Effector memory CD8-positive, alpha-beta T cell (primary cell): ENCODE data around the gene ANKDD1A.

ENCODE experiments used
- ATAC-seq: fragments of 150-1000 bp; cut with Tn5 transposase; replicated peaks from 2 replicates; pipeline ENCODE4 v1.10.0; 2021; ENCODE audit warnings: mild to moderate bottlenecking, moderate library complexity
- DNase-seq, 3 experiments: peaks; one replicate each; pipeline ENCODE4 v3.0.0; 2021
- H3K27ac Mint-ChIP-seq, 2 donors: one replicate each; pipeline ENCODE4 v1.8.0; 2022; ENCODE audit warnings: mild to moderate bottlenecking in 2 of 2, mixed read lengths in 2 of 2, moderate library complexity in 2 of 2
- H3K27me3 Mint-ChIP-seq, 2 donors: one replicate each; pipeline ENCODE4 v1.8.0; 2022; ENCODE audit warnings: mixed read lengths in 2 of 2
- H3K36me3 Mint-ChIP-seq: one replicate; pipeline ENCODE4 v1.8.0; 2022; ENCODE audit warnings: mild to moderate bottlenecking, moderate library complexity, mixed read lengths; ENCODE audit not compliant: insufficient read depth
- H3K4me1 Mint-ChIP-seq, 2 donors: one replicate each; pipeline ENCODE4 v1.8.0; 2022; ENCODE audit warnings: low read depth in 2 of 2, mixed read lengths in 2 of 2
- H3K4me3 Mint-ChIP-seq, 2 donors: one replicate each; pipeline ENCODE4 v1.8.0; 2022; ENCODE audit warnings: mild to moderate bottlenecking in 2 of 2, mixed read lengths in 2 of 2, moderate library complexity in 2 of 2
- H3K9me3 Mint-ChIP-seq, 2 donors: one replicate each; pipeline ENCODE4 v1.8.0; 2022; ENCODE audit warnings: mixed read lengths in 2 of 2

Gene ANKDD1A

GRCh38 chr15:64919721-64920120 is 8.0 kb downstream of the ANKDD1A start:
- Mint-ChIP-seq H3K4me3 (no peak overlapping the region), H3K27ac (no peak overlapping the region), H3K9me3 (no peaks in the 10 kb centered on the region), H3K27me3 (no peaks in the 10 kb centered on the region), H3K36me3 (peaks cover 9% of the 10 kb centered on the region), H3K4me1 (peaks cover 0 to 16% of the 10 kb centered on the region in 2 donors)
- ATAC-seq (no peak), DNase-seq (no peak)

GRCh38 chr15:64921711-64922110 is 10.0 kb downstream of the ANKDD1A start:
- Mint-ChIP-seq H3K4me1 (peaks cover 3% of the 10 kb centered on the region in 2 donors), H3K9me3 (no peaks in the 10 kb centered on the region), H3K36me3 (peaks cover 12% of the 10 kb centered on the region), H3K27ac (no peak overlapping the region), H3K4me3 (no peak overlapping the region), H3K27me3 (no peaks in the 10 kb centered on the region)
- no peak for ATAC-seq
- no peak for DNase-seq

GRCh38 chr15:64923546-64923945 is 11.8 kb downstream of the ANKDD1A start:
- no peak overlapping the region for H3K27ac Mint-ChIP-seq
- no peaks in the 10 kb centered on the region for H3K9me3 Mint-ChIP-seq
- H3K4me1 Mint-ChIP-seq = peaks cover 0 to 3% of the 10 kb centered on the region in 2 donors
- peaks cover 16% of the 10 kb centered on the region for H3K36me3 Mint-ChIP-seq
- H3K27me3 Mint-ChIP-seq = no peaks in the 10 kb centered on the region
- ATAC-seq = no peak
- H3K4me3 Mint-ChIP-seq = no peak overlapping the region
- no peak for DNase-seq

- Mint-ChIP-seq H3K4me1 (peaks cover 0 to 3% of the 10 kb centered on the region in 2 donors), H3K27ac (no peak overlapping the region), H3K4me3 (no peak overlapping the region), H3K36me3 (peaks cover 24% of the 10 kb centered on the region), H3K27me3 (no peaks in the 10 kb centered on the region), H3K9me3 (no peaks in the 10 kb centered on the region)
- ATAC-seq (no peak), DNase-seq (no peak)
Measured at GRCh38 chr15:64925335-64926330, 13.9 kb downstream of the ANKDD1A start.

- H3K36me3 Mint-ChIP-seq = peaks cover 24% of the 10 kb centered on the region
- ATAC-seq = no peak
Measured at GRCh38 chr15:64926661-64927060, 15.0 kb downstream of the ANKDD1A start.

GRCh38 chr15:64928626-64929220 is 17.0 kb downstream of the ANKDD1A start:
- peaks cover 25% of the 10 kb centered on the region for H3K36me3 Mint-ChIP-seq
- DNase-seq (no peak), ATAC-seq (no peak)
- peaks cover 0 to 3% of the 10 kb centered on the region in 2 donors for H3K4me1 Mint-ChIP-seq
- no peak overlapping the region for H3K4me3 Mint-ChIP-seq
- H3K27me3 Mint-ChIP-seq = no peaks in the 10 kb centered on the region
- no peaks in the 10 kb centered on the region for H3K9me3 Mint-ChIP-seq
- no peak overlapping the region for H3K27ac Mint-ChIP-seq

More at GRCh38 chr15:64926661-64927060, 15.0 kb downstream of the ANKDD1A start:
- H3K9me3 Mint-ChIP-seq = no peaks in the 10 kb centered on the region
- peaks cover 0 to 3% of the 10 kb centered on the region in 2 donors for H3K4me1 Mint-ChIP-seq
- no peaks in the 10 kb centered on the region for H3K27me3 Mint-ChIP-seq
- no peak for DNase-seq
- no peak overlapping the region for H3K27ac Mint-ChIP-seq
- H3K4me3 Mint-ChIP-seq = no peak overlapping the region

- Mint-ChIP-seq H3K27me3 (no peaks in the 10 kb centered on the region), H3K4me1 (peaks cover 0 to 3% of the 10 kb centered on the region in 2 donors), H3K36me3 (peaks cover 36% of the 10 kb centered on the region), H3K27ac (no peak overlapping the region), H3K4me3 (no peak overlapping the region), H3K9me3 (no peaks in the 10 kb centered on the region)
- DNase-seq (no peak), ATAC-seq (no peak)
Measured at GRCh38 chr15:64930019-64930652, 18.4 kb downstream of the ANKDD1A start.

- Mint-ChIP-seq H3K36me3 (peaks cover 33% of the 10 kb centered on the region), H3K4me1 (no peaks in the 10 kb centered on the region), H3K9me3 (no peaks in the 10 kb centered on the region), H3K4me3 (no peak overlapping the region), H3K27me3 (no peaks in the 10 kb centered on the region), H3K27ac (no peak overlapping the region)
- no peak for ATAC-seq
- no peak for DNase-seq
Measured at GRCh38 chr15:64930778-64931371, 19.2 kb downstream of the ANKDD1A start.

GRCh38 chr15:64931381-64931780 is 19.7 kb downstream of the ANKDD1A start:
- H3K4me1 Mint-ChIP-seq = no peaks in the 10 kb centered on the region
- no peaks in the 10 kb centered on the region for H3K27me3 Mint-ChIP-seq
- ATAC-seq = no peak
- no peaks in the 10 kb centered on the region for H3K9me3 Mint-ChIP-seq
- H3K4me3 Mint-ChIP-seq = no peak overlapping the region
- peaks cover 35% of the 10 kb centered on the region for H3K36me3 Mint-ChIP-seq
- no peak overlapping the region for H3K27ac Mint-ChIP-seq
- DNase-seq = no peak

- H3K27me3 Mint-ChIP-seq = no peaks in the 10 kb centered on the region
- no peak for DNase-seq
- no peaks in the 10 kb centered on the region for H3K4me1 Mint-ChIP-seq
- no peak overlapping the region for H3K4me3 Mint-ChIP-seq
- H3K9me3 Mint-ChIP-seq = no peaks in the 10 kb centered on the region
- no peak for ATAC-seq
- H3K27ac Mint-ChIP-seq = no peak overlapping the region
- H3K36me3 Mint-ChIP-seq = peaks cover 36% of the 10 kb centered on the region
Measured at GRCh38 chr15:64934023-64934422, 22.3 kb downstream of the ANKDD1A start.

GRCh38 chr15:64938192-64938591 is 26.5 kb downstream of the ANKDD1A start:
- H3K9me3 Mint-ChIP-seq = no peaks in the 10 kb centered on the region
- peaks cover 27% of the 10 kb centered on the region for H3K36me3 Mint-ChIP-seq
- H3K27ac Mint-ChIP-seq = no peak overlapping the region
- H3K4me1 Mint-ChIP-seq = no peaks in the 10 kb centered on the region
- H3K4me3 Mint-ChIP-seq = no peak overlapping the region
- no peak for DNase-seq
- no peak for ATAC-seq
- no peaks in the 10 kb centered on the region for H3K27me3 Mint-ChIP-seq

- Mint-ChIP-seq H3K9me3 (no peaks in the 10 kb centered on the region), H3K4me3 (no peak overlapping the region), H3K27ac (peak overlapping the region in 1 of 2 donors; percentile 49), H3K36me3 (no peaks in the 10 kb centered on the region), H3K4me1 (no peaks in the 10 kb centered on the region), H3K27me3 (no peaks in the 10 kb centered on the region)
- DNase-seq (no peak), ATAC-seq (no peak)
Measured at GRCh38 chr15:64942356-64942755, 30.7 kb downstream of the ANKDD1A start.

- Mint-ChIP-seq H3K9me3 (no peaks in the 10 kb centered on the region), H3K27ac (peak overlapping the region; percentile 22 to 65), H3K36me3 (no peaks in the 10 kb centered on the region), H3K4me3 (no peak overlapping the region), H3K4me1 (no peaks in the 10 kb centered on the region), H3K27me3 (no peaks in the 10 kb centered on the region)
- no peak for ATAC-seq
- no peak for DNase-seq
Measured at GRCh38 chr15:64943512-64944225, 32.0 kb downstream of the ANKDD1A start.
